SKM-1 (cell line): ENCODE data around the gene ROR1.
"Not testable (repeated sequence)": the region's sequence is repeated elsewhere in the genome, so short reads cannot be mapped to it uniquely, and the experiment has no call there.

ENCODE experiments used
- DNase-seq: peaks from one replicate; lab custom pipeline; 2025; ENCODE audit not compliant: unreplicated experiment; lab: John Stamatoyannopoulos, UW

The ROR1 gene

GRCh38 chr1:63821091-63822005 lies 47.5 kb downstream of the ROR1 start:
- peak; percentile 55 for DNase-seq

GRCh38 chr1:63822540-63822939 lies 48.7 kb downstream of the ROR1 start:
- no peak for DNase-seq

- no peak for DNase-seq
These were observed 50.6 kb downstream of the ROR1 start for GRCh38 chr1:63824451-63824850.

- DNase-seq = no peak
These were observed 51.3 kb downstream of the ROR1 start for GRCh38 chr1:63825111-63825510.

- not testable (repeated sequence) for DNase-seq
These were observed 52.5 kb downstream of the ROR1 start for GRCh38 chr1:63826246-63826861.

GRCh38 chr1:63827411-63828321 lies 53.8 kb downstream of the ROR1 start:
- no peak for DNase-seq

- no peak for DNase-seq
These were observed 54.7 kb downstream of the ROR1 start for GRCh38 chr1:63828322-63829044.

- no peak for DNase-seq
These were observed 55.8 kb downstream of the ROR1 start for GRCh38 chr1:63829349-63830327.

GRCh38 chr1:63831409-63831808 lies 57.6 kb downstream of the ROR1 start:
- DNase-seq = no peak

- DNase-seq = no peak
These were observed 59.7 kb downstream of the ROR1 start for GRCh38 chr1:63833363-63834119.

- no peak for DNase-seq
These were observed 61.3 kb downstream of the ROR1 start for GRCh38 chr1:63835128-63835527.

- no peak for DNase-seq
These were observed 62.6 kb downstream of the ROR1 start for GRCh38 chr1:63836374-63836773.

- DNase-seq = no peak
These were observed 63.0 kb downstream of the ROR1 start for GRCh38 chr1:63836830-63837229.

- no peak for DNase-seq
These were observed 69.2 kb downstream of the ROR1 start for GRCh38 chr1:63843010-63843409.

- DNase-seq = no peak
These were observed 70.1 kb downstream of the ROR1 start for GRCh38 chr1:63843884-63844283.

- no peak for DNase-seq
These were observed 71.5 kb downstream of the ROR1 start for GRCh38 chr1:63845346-63845745.

- no peak for DNase-seq
These were observed 73.6 kb downstream of the ROR1 start for GRCh38 chr1:63847308-63847910.

- DNase-seq = no peak
These were observed 74.9 kb downstream of the ROR1 start for GRCh38 chr1:63848733-63849132.
